ENCODE data around the gene UHRF1. TPM values are rescaled to one million over a fixed set of nuclear protein-coding genes. Genes with fewer than 3 reads are reported as not detected.
"Not testable (repeated sequence)": the region's sequence is repeated elsewhere in the genome, so short reads cannot be mapped to it uniquely, and the experiment has no call there.

The UHRF1 gene
- total and polyA plus RNA-seq, 2 of the 13 experiments (the other 11 are each of a cell fraction or from before 2014, with no cell fraction given) = 6.8 to 78.4 TPM

GRCh38 chr19:4975601-4976000 lies 66.3 kb downstream of the UHRF1 start:
- H4K20me1 ChIP-seq (ENCODE audit: insufficient read depth, low read length) = peaks cover 55% of the 10 kb centered on the region
- FAIRE-seq = not testable (repeated sequence)

GRCh38 chr19:4976401-4977298 lies 67.3 kb downstream of the UHRF1 start:
- Histone ChIP-seq H4K20me1 (ENCODE audit: insufficient read depth, low read length) (peaks cover 53% of the 10 kb centered on the region), H3K27ac (ENCODE audit: extremely low read length, insufficient read depth, low read length) (peak overlapping the region; percentile 48), H2AFZ (ENCODE audit: low read length) (no peak overlapping the region), H3K27me3 (ENCODE audit: control insufficient read depth in 1 of 2, insufficient read depth in 2 of 2, low read length in 2 of 2) (no peaks in the 10 kb centered on the region; a peak in 1 of 5 replicates), H3K36me3 (replicated peaks in 1 of 2; ENCODE audit: control insufficient read depth in 1 of 2, insufficient read depth in 2 of 2, low read length in 2 of 2) (peaks cover 4 to 24% of the 10 kb centered on the region in 2 experiments; a peak in 3 of 5 replicates), H3K9ac (ENCODE audit: insufficient read depth, low read depth, low read length) (no peak overlapping the region), H3K79me2 (ENCODE audit: insufficient read depth, low read length) (peaks cover 77% of the 10 kb centered on the region), H3K4me1 (ENCODE audit: insufficient read depth, low read length) (peaks cover 53% of the 10 kb centered on the region), H3K4me2 (ENCODE audit: low read depth, low read length) (0 out of 2 replicates have a peak overlapping the region, but pooled peaks have one; percentile 14), H3K9me3 (ENCODE audit: low read length) (no peaks in the 10 kb centered on the region), H3K4me3 (replicated peaks in 1 of 3; ENCODE audit: insufficient read depth in 1 of 3, low read depth in 2 of 3, low read length in 3 of 3) (0 out of 6 replicates have a peak overlapping the region, but pooled peaks of 1 of the 3 experiments have one; percentile 21)
- 60% methylated on average over 32 of the region's 33 CpGs for WGBS (ENCODE audit: low lambda C conversion rate)
- ChIA-PET POLR2A (no interaction called here), CTCF (ENCODE audit: low intra/inter-chr PET ratio, low total read pairs) (no interaction called here)
- DNase-seq (ENCODE audit: low spot score) (peak; percentile 53), FAIRE-seq (peak; percentile 87), ATAC-seq (peak; percentile 38)
- BruUV-seq (replicated peaks) = no TSS peak
- in situ Hi-C loops (cut with HindIII; ENCODE audit: extremely low pct_ligation_motif_present, low pct_unique_long_range_greater_than_20kb) (no loop called here), intact Hi-C loops (cut with micrococcal nuclease; ENCODE audit: unreplicated experiment) (no loop called here)
- no peak for TF ChIP-seq ZBTB8A (CRISPR knock-in tag; IDR thresholded peaks at IDR 0.05; ENCODE audit: borderline replicate concordance, low read depth)
- TF ChIP-seq ZSCAN22 (CRISPR knock-in tag; IDR thresholded peaks at IDR 0.05) = no peak
- TF ChIP-seq ZNF761 (CRISPR knock-in tag; conservative IDR thresholded peaks at IDR 0.05) = no peak
- TF ChIP-seq ZNF614 (CRISPR knock-in tag; IDR thresholded peaks at IDR 0.05; ENCODE audit: borderline replicate concordance) = 0 out of 2 replicates have a peak, but pooled peaks have one; percentile 27
- peak; percentile 39; the same call in 1 of the 2 replicates for TF ChIP-seq KAT8 (CRISPR knock-in tag; IDR thresholded peaks at IDR 0.05)
- 0 out of 2 replicates have a peak, but pooled peaks have one; percentile 26 for TF ChIP-seq FOXP4 (CRISPR knock-in tag; IDR thresholded peaks at IDR 0.05)

More at GRCh38 chr19:4975601-4976000, 66.3 kb downstream of the UHRF1 start:
- BruUV-seq (replicated peaks); in situ Hi-C loops (cut with HindIII; ENCODE audit: extremely low pct_ligation_motif_present, low pct_unique_long_range_greater_than_20kb); POLR2A ChIA-PET; DNase-seq (ENCODE audit: low spot score); ATAC-seq; H3K9ac ChIP-seq (ENCODE audit: insufficient read depth, low read depth, low read length); H3K9me3 ChIP-seq (ENCODE audit: low read length); H3K4me3 ChIP-seq (replicated peaks in 1 of 3; ENCODE audit: insufficient read depth in 1 of 3, low read depth in 2 of 3, low read length in 3 of 3); H3K4me2 ChIP-seq (ENCODE audit: low read depth, low read length); H3K27ac ChIP-seq (ENCODE audit: extremely low read length, insufficient read depth, low read length); H3K27me3 ChIP-seq (ENCODE audit: control insufficient read depth in 1 of 2, insufficient read depth in 2 of 2, low read length in 2 of 2); intact Hi-C loops (cut with micrococcal nuclease; ENCODE audit: unreplicated experiment); H2AFZ ChIP-seq (ENCODE audit: low read length); CTCF ChIA-PET (ENCODE audit: low intra/inter-chr PET ratio, low total read pairs): not testable (repeated sequence)
- TF ChIP-seq, protein P1, sequence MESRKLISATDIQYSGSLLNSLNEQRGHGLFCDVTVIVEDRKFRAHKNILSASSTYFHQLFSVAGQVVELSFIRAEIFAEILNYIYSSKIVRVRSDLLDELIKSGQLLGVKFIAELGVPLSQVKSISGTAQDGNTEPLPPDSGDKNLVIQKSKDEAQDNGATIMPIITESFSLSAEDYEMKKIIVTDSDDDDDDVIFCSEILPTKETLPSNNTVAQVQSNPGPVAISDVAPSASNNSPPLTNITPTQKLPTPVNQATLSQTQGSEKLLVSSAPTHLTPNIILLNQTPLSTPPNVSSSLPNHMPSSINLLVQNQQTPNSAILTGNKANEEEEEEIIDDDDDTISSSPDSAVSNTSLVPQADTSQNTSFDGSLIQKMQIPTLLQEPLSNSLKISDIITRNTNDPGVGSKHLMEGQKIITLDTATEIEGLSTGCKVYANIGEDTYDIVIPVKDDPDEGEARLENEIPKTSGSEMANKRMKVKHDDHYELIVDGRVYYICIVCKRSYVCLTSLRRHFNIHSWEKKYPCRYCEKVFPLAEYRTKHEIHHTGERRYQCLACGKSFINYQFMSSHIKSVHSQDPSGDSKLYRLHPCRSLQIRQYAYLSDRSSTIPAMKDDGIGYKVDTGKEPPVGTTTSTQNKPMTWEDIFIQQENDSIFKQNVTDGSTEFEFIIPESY (CRISPR knock-in tag; IDR thresholded peaks at IDR 0.05) = peak; percentile 6; the same call in 1 of the 2 replicates
- 98% methylated on average over 13 of the region's 13 CpGs for WGBS (ENCODE audit: low lambda C conversion rate)
- peaks cover 4 to 23% of the 10 kb centered on the region in 2 experiments; a peak in 3 of 5 replicates for H3K36me3 ChIP-seq (replicated peaks in 1 of 2; ENCODE audit: control insufficient read depth in 1 of 2, insufficient read depth in 2 of 2, low read length in 2 of 2)
- H3K79me2 ChIP-seq (ENCODE audit: insufficient read depth, low read length) = peaks cover 79% of the 10 kb centered on the region
- peaks cover 53% of the 10 kb centered on the region for H3K4me1 ChIP-seq (ENCODE audit: insufficient read depth, low read length)
